Gastrocnemius medialis (tissue), 4 donors: ENCODE data around the gene THRA. TPM values are rescaled to one million over a fixed set of nuclear protein-coding genes. Genes with fewer than 3 reads are reported as not detected.

Source experiments
- ATAC-seq, 2 donors: fragments of 150-250 bp; one replicate each; pipeline ENCODE4 v1.9.1; 2016
- DNase-seq, 2 donors: peaks; one replicate each; pipeline ENCODE4 v3.0.0-alpha.2; 2019
- H3K27ac ChIP-seq, 4 donors: fragments of 200-600 bp; sonication (generic); 1 replicate in 1 of 4; 2 replicates in 3 of 4; pipeline ENCODE4 v1.5.1; 2016 to 2018; ENCODE audit warnings: mild to moderate bottlenecking in 2 of 4, moderate library complexity in 1 of 4
- H3K27me3 ChIP-seq, 3 donors: fragments of 200-600 bp; sonication (generic) in 2 of 3; 1 replicate in 1 of 3; 2 replicates in 2 of 3; pipeline versions ENCODE4 v1.5.1 to v1.6.0; 2016 to 2019; ENCODE audit warnings: mild to moderate bottlenecking in 1 of 3, moderate library complexity in 1 of 3
- H3K36me3 ChIP-seq, 2 donors: fragments of 200-600 bp; sonication (generic) in 1 of 2; one replicate each; pipeline ENCODE4 v1.5.1; 2017 to 2018
- H3K4me1 ChIP-seq, 2 donors: fragments of 200-600 bp; sonication (generic) in 1 of 2; one replicate each; pipeline ENCODE4 v1.5.1; 2016 to 2017; ENCODE audit warnings: mild to moderate bottlenecking in 2 of 2
- H3K4me3 ChIP-seq, 4 donors: fragments of 200-600 bp; sonication (generic) in 3 of 4; 1 replicate in 1 of 4; 2 replicates in 3 of 4; pipeline ENCODE4 v1.5.1; 2016 to 2019; ENCODE audit warnings: mild to moderate bottlenecking in 2 of 4
- H3K9me3 ChIP-seq, 3 donors: fragments of 200-600 bp; sonication (generic) in 2 of 3; 1 replicate in 1 of 3; 2 replicates in 2 of 3; pipeline ENCODE4 v1.5.1; 2016 to 2019
- CTCF ChIP-seq, 5 experiments: fragments of 450-650 bp in 3 of 5; fragments of 200-600 bp in 2 of 5; sonication (generic) in 2 of 5; IDR thresholded peaks in 4 of 5; conservative IDR thresholded peaks in 1 of 5; 1 replicate in 4 of 5; 2 replicates in 1 of 5; pipeline ENCODE4 v1.5.1; 2016 to 2019; ENCODE audit warnings: antibody characterized with exemption in 5 of 5, mild to moderate bottlenecking in 3 of 5, moderate library complexity in 3 of 5
- POLR2A ChIP-seq, 2 donors: fragments of 450-650 bp; IDR thresholded peaks; one replicate each; pipeline ENCODE4 v1.6.1; 2017; ENCODE audit warnings: antibody characterized with exemption in 2 of 2, mild to moderate bottlenecking in 2 of 2, moderate library complexity in 2 of 2
- in situ Hi-C, 4 donors: fragments of 200-750 bp; cut with MboI; loops; one replicate each; pipeline versions ENCODE4 v1.15.0 to v1.8.0; 2017; ENCODE audit warnings: low sequenced_read_pairs in 4 of 4
- intact Hi-C: fragments of 100-400 bp; cut with DNase I; formaldehyde crosslinking; loops from one replicate; pipeline ENCODE4 v1.15.1; 2023; ENCODE audit warnings: low total_unique reads
- total RNA-seq, 4 donors: library from RNA; depleted of rRNA; stranded (reverse); fragments of >200 nt; gene quantifications; one replicate each; pipeline versions ENCODE4 v1.1.0 to v1.2.3, GENCODE V29; 2016

The THRA gene
- total RNA-seq, 4 donors from 2014 or later: 42.2 to 71.6 (median 48.2) TPM

GRCh38 chr17:40074175-40074512, 11.4 kb downstream of the THRA start:
- in situ Hi-C loops (loop anchor here in 1 of 4 donors (5.0 kb wide), 1 partner anchor 33 kb away; no protein-coding TSS in a partner anchor), intact Hi-C loops (loop anchor here (2.0 kb wide), 1 partner anchor 59 kb away; the partner anchor contains the start of gene CSF3)
- Histone ChIP-seq H3K27me3 (no peaks in the 10 kb centered on the region), H3K4me3 (no peak overlapping the region), H3K27ac (peak overlapping the region; percentile 100), H3K9me3 (no peaks in the 10 kb centered on the region), H3K36me3 (peaks cover 0 to 20% of the 10 kb centered on the region in 2 donors), H3K4me1 (peaks cover 75 to 79% of the 10 kb centered on the region in 2 donors)
- TF ChIP-seq CTCF (IDR thresholded peaks at IDR 0.05 in 4 of 5, conservative IDR thresholded peaks at IDR 0.05 in 1 of 5) (no peak), POLR2A (IDR thresholded peaks at IDR 0.05) (no peak)
- ATAC-seq: no peak
- no peak for DNase-seq

GRCh38 chr17:40074871-40075200, 12.1 kb downstream of the THRA start:
- H3K27ac ChIP-seq: peak overlapping the region; percentile 100
- H3K36me3 ChIP-seq: peaks cover 0 to 20% of the 10 kb centered on the region in 2 donors
- ATAC-seq: peak; percentile 5 to 6
- in situ Hi-C loops (loop anchor here in 1 of 4 donors (5.0 kb wide), 1 partner anchor 32 kb away; no protein-coding TSS in a partner anchor), intact Hi-C loops (loop anchor here (1.0 to 2.0 kb wide), 2 partner anchors 13 to 60 kb away; partner anchors contain the start of genes CSF3 and THRA)
- TF ChIP-seq POLR2A (IDR thresholded peaks at IDR 0.05) (no peak), CTCF (IDR thresholded peaks at IDR 0.05 in 4 of 5, conservative IDR thresholded peaks at IDR 0.05 in 1 of 5) (no peak)
- H3K27me3 ChIP-seq: no peaks in the 10 kb centered on the region
- H3K9me3 ChIP-seq: no peaks in the 10 kb centered on the region
- no peak overlapping the region for H3K4me3 ChIP-seq
- peaks cover 69 to 73% of the 10 kb centered on the region in 2 donors for H3K4me1 ChIP-seq
- no peak for DNase-seq

- H3K27me3 ChIP-seq: no peaks in the 10 kb centered on the region
- peak; percentile 92 to 98 (median 97) for TF ChIP-seq CTCF (IDR thresholded peaks at IDR 0.05 in 4 of 5, conservative IDR thresholded peaks at IDR 0.05 in 1 of 5)
- TF ChIP-seq POLR2A (IDR thresholded peaks at IDR 0.05): no peak
- peak; percentile 77 to 91 for DNase-seq
- H3K4me3 ChIP-seq: peak overlapping the region in 3 of 4 donors; percentile 14 to 21 (median 18)
- H3K27ac ChIP-seq: peak overlapping the region; percentile 100
- peak; percentile 46 to 65 for ATAC-seq
- peaks cover 63 to 68% of the 10 kb centered on the region in 2 donors for H3K4me1 ChIP-seq
- intact Hi-C loops (loop anchor here (1.0 to 2.0 kb wide), 2 partner anchors 13 to 61 kb away; partner anchors contain the start of genes CSF3 and THRA), in situ Hi-C loops (no loop called here)
- H3K9me3 ChIP-seq: no peaks in the 10 kb centered on the region
- H3K36me3 ChIP-seq: peaks cover 0 to 20% of the 10 kb centered on the region in 2 donors
Measured at GRCh38 chr17:40075201-40075941, 12.6 kb downstream of the THRA start.

GRCh38 chr17:40075942-40076498, 13.3 kb downstream of the THRA start:
- no peak for DNase-seq
- Histone ChIP-seq H3K4me3 (peak overlapping the region in 3 of 4 donors; percentile 14 to 21 (median 18)), H3K36me3 (peaks cover 0 to 20% of the 10 kb centered on the region in 2 donors), H3K4me1 (peaks cover 57 to 61% of the 10 kb centered on the region in 2 donors), H3K9me3 (no peaks in the 10 kb centered on the region), H3K27me3 (no peaks in the 10 kb centered on the region), H3K27ac (peak overlapping the region; percentile 100)
- in situ Hi-C loops: no loop called here
- TF ChIP-seq POLR2A (IDR thresholded peaks at IDR 0.05) (no peak), CTCF (IDR thresholded peaks at IDR 0.05 in 4 of 5, conservative IDR thresholded peaks at IDR 0.05 in 1 of 5) (no peak)
- intact Hi-C loops: loop anchor here (1.0 to 2.0 kb wide), 2 partner anchors 14 to 61 kb away; partner anchors contain the start of genes CSF3 and THRA
- ATAC-seq: no peak
